ENCODE results near the gene APOL5. TPM values are rescaled to one million over a fixed set of nuclear protein-coding genes. Genes with fewer than 3 reads are reported as not detected.

APOL5 gene
- total and polyA plus RNA-seq, 10 of the 15 experiments (the other 5 are each of a cell fraction or from before 2014, with no cell fraction given) = not detected

GRCh38 chr22:35736701-35737100 is 19.0 kb downstream of the APOL5 start:
- Histone ChIP-seq H3K27me3 (replicated peaks in 1 of 2; ENCODE audit: control insufficient read depth in 2 of 2, insufficient read depth in 2 of 2, low read length in 1 of 2) (peaks cover 0 to 4% of the 10 kb centered on the region in 2 experiments), H3K27ac (ENCODE audit: control insufficient read depth, insufficient read depth) (no peak overlapping the region), H3K79me2 (ENCODE audit: control insufficient read depth, insufficient read depth, low read length) (no peaks in the 10 kb centered on the region), H2AFZ (ENCODE audit: control insufficient read depth, low read depth, low read length) (no peak overlapping the region), H3K4me3 (no peak overlapping the region), H3K9me3 (replicated peaks; ENCODE audit: control insufficient read depth, insufficient read depth, low read length) (no peaks in the 10 kb centered on the region), H3K9ac (ENCODE audit: control insufficient read depth, insufficient read depth, low read length) (no peak overlapping the region), H3K4me2 (ENCODE audit: control insufficient read depth, insufficient read depth) (no peak overlapping the region), H3K4me1 (ENCODE audit: control insufficient read depth, insufficient read depth, low read length) (no peaks in the 10 kb centered on the region), H3K36me3 (ENCODE audit: control insufficient read depth in 2 of 2, insufficient read depth in 2 of 2, low read length in 1 of 2) (no peaks in the 10 kb centered on the region), H4K20me1 (ENCODE audit: control insufficient read depth, insufficient read depth) (no peaks in the 10 kb centered on the region)
- no peak for ATAC-seq
- ChIA-PET RAD21 (ENCODE audit: unreplicated experiment) (no interaction called here), POLR2A (no interaction called here), SMC1A (ENCODE audit: uncharacterized antibody, unreplicated experiment) (no interaction called here), CTCF (interaction anchor here (0.6 kb wide), 1 partner anchor 161 kb away, joined by 3 read pairs; no protein-coding TSS in a partner anchor)
- intact Hi-C loops (cut with micrococcal nuclease; ENCODE audit: unreplicated experiment) (no loop called here), in situ Hi-C loops (cut with MboI) (no loop called here)
- TF ChIP-seq USF1 (IDR thresholded peaks at IDR 0.05; ENCODE audit: borderline replicate concordance, extremely low read length, insufficient read depth, low read depth, low read length) = no peak
- no peak for TF ChIP-seq MLLT1 (IDR thresholded peaks at IDR 0.05)
- TF ChIP-seq WRNIP1 (IDR thresholded peaks at IDR 0.05; ENCODE audit: borderline replicate concordance, low read depth, low read length) = no peak
- no peak for TF ChIP-seq SMC3 (IDR thresholded peaks at IDR 0.05; ENCODE audit: borderline replicate concordance, low read length)
- TF ChIP-seq ATF7 (IDR thresholded peaks at IDR 0.05; ENCODE audit: low read depth) = no peak
- TF ChIP-seq EZH2 (IDR thresholded peaks at IDR 0.05; ENCODE audit: borderline replicate concordance, control insufficient read depth, low read depth, low read length) = no peak
- no peak for TF ChIP-seq NR2F1 (conservative IDR thresholded peaks at IDR 0.05)
- TF ChIP-seq POLR2AphosphoS2 (IDR thresholded peaks at IDR 0.05; ENCODE audit: low read depth, low read length) = no peak
- TF ChIP-seq TARDBP (IDR thresholded peaks at IDR 0.05; ENCODE audit: borderline replicate concordance) = no peak
- no peak for TF ChIP-seq ZBTB4 (CRISPR knock-in tag; IDR thresholded peaks at IDR 0.05)
- no peak for TF ChIP-seq SPI1 (IDR thresholded peaks at IDR 0.05; ENCODE audit: borderline replicate concordance, insufficient read depth, low read depth, low read length)
- no peak for TF ChIP-seq JUNB (IDR thresholded peaks at IDR 0.05)
- TF ChIP-seq CHD4 (IDR thresholded peaks at IDR 0.05) = no peak
- TF ChIP-seq IKZF2 (IDR thresholded peaks at IDR 0.05) = no peak
- TF ChIP-seq MTA3 (IDR thresholded peaks at IDR 0.05; ENCODE audit: borderline replicate concordance, low read length) = no peak
- no peak for FAIRE-seq
- 32% methylated on average over 12 of the region's 12 CpGs for WGBS (ENCODE audit: insufficient coverage, insufficient replicate concordance, low lambda C conversion rate, missing lambda C conversion rate)
- BruUV-seq (replicated peaks) = no TSS peak
- DNase-seq (ENCODE audit: low read depth, low spot score) = no peak

Measured in GM12878 (cell line).